ENCODE results near the gene KRT5.
"Not testable (repeated sequence)": the region's sequence is repeated elsewhere in the genome, so short reads cannot be mapped to it uniquely, and the experiment has no call there.

Gene KRT5

GRCh38 chr12:52513736-52514135 is 6.5 kb downstream of the KRT5 start:
- TF ChIP-seq JUND (IDR thresholded peaks at IDR 0.05; ENCODE audit: low read depth) = no peak
- in situ Hi-C loops (cut with HindIII; ENCODE audit: low pct_unique_long_range_greater_than_20kb, low sequenced_read_pairs) = no loop called here
- no peak for DNase-seq (ENCODE audit: low read depth in 1 of 2, low spot score in 1 of 2)

DNA sequence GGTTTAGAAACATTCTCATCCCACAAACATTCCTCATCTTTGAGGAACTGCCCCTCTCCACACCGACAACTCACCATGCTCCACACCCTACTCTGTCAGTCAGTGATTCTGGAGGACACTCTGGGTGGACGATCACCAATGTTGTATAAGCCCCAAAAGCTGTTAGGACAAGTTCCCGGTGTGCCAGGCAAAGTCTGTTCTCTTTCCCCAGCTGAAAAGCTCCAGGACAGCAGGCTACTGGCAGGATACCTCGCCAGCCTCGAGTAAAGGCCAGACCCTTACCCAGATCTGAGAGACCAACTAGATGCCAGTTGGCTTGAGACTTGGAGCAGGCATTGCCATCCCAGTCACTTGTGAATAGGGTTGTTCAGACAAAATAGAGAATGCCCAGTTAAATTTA is 12.0 kb downstream of the KRT5 start:
- TF ChIP-seq JUND (IDR thresholded peaks at IDR 0.05; ENCODE audit: low read depth) = no peak
- in situ Hi-C loops (cut with HindIII; ENCODE audit: low pct_unique_long_range_greater_than_20kb, low sequenced_read_pairs) = no loop called here
- DNase-seq (ENCODE audit: low read depth in 1 of 2, low spot score in 1 of 2) = no peak

- DNase-seq (ENCODE audit: low read depth in 1 of 2, low spot score in 1 of 2) = peak; percentile 65 to 71
- in situ Hi-C loops (cut with HindIII; ENCODE audit: low pct_unique_long_range_greater_than_20kb, low sequenced_read_pairs) = no loop called here
- no peak for TF ChIP-seq JUND (IDR thresholded peaks at IDR 0.05; ENCODE audit: low read depth)
Observed at GRCh38 chr12:52506858-52507715, 13.1 kb downstream of the KRT5 start.

DNA sequence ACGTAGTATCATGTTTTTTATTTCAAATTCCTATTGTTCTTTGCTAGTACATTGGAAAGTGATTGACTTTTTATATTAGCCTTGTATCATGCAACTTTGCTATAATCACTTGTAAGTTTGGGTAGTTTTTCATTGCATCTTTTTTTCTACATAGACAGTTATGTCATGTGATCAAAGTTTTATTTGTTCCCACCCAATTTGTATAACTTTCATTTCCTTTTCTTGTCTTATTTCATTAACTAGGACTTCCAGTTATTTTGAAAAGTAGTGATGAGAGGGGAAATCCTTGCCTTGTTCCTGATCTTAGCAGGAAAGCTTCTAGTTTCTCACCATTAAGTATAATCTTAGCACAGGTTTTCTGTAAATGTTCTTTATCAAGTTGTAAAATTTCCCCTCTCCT is 17.3 kb downstream of the KRT5 start:
- no peak for TF ChIP-seq JUND (IDR thresholded peaks at IDR 0.05; ENCODE audit: low read depth)
- no peak for DNase-seq (ENCODE audit: low read depth in 1 of 2, low spot score in 1 of 2)
- in situ Hi-C loops (cut with HindIII; ENCODE audit: low pct_unique_long_range_greater_than_20kb, low sequenced_read_pairs) = no loop called here

DNA sequence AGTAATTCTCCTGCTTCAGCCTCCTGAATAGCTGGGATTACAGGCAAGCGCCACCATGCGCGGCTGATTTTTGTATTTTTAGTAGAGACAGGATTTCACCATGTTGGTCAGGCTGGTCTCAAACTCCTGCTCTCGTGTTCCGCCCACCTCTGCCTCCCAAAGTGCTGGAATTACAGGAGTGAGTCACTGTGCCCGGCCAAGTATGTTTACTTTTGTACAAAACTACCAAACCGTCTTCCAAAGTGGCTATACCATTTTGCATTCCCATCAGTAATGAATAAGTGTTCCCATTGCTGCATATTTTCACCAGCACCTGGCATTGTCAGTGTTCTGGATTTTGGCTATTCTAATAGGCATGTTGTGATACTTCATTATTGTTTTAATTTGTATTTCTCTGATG is 18.7 kb downstream of the KRT5 start:
- no peak for DNase-seq (ENCODE audit: low read depth in 1 of 2, low spot score in 1 of 2)
- no peak for TF ChIP-seq JUND (IDR thresholded peaks at IDR 0.05; ENCODE audit: low read depth)
- in situ Hi-C loops (cut with HindIII; ENCODE audit: low pct_unique_long_range_greater_than_20kb, low sequenced_read_pairs) = no loop called here

DNA sequence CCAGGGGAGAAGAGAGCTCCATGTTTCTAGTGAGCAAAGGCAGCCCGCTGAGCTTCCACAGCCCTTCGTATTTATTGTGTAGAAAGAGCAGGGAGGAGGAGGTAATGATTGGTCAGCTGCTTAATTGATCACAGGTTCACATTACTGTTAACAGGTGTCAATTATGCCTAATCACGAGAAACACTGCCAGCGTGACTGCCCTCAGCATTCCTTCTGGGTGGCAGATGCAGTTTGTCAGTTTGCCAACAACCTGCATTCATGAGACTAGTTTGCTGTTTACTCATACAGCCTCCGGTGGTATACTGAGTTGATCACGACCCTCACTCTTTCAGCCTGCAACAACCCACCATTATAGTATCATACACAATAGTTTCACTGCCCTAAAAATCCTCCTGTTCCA is 19.6 kb downstream of the KRT5 start:
- DNase-seq (ENCODE audit: low read depth in 1 of 2, low spot score in 1 of 2); in situ Hi-C loops (cut with HindIII; ENCODE audit: low pct_unique_long_range_greater_than_20kb, low sequenced_read_pairs): not testable (repeated sequence)

GRCh38 chr12:52499806-52500560 is 20.2 kb downstream of the KRT5 start:
- TF ChIP-seq JUND (IDR thresholded peaks at IDR 0.05; ENCODE audit: low read depth) = no peak
- no peak for DNase-seq (ENCODE audit: low read depth in 1 of 2, low spot score in 1 of 2)
- in situ Hi-C loops (cut with HindIII; ENCODE audit: low pct_unique_long_range_greater_than_20kb, low sequenced_read_pairs) = no loop called here

- DNase-seq (ENCODE audit: low read depth in 1 of 2, low spot score in 1 of 2) = peak in 1 of 2 experiments; percentile 31
- in situ Hi-C loops (cut with HindIII; ENCODE audit: low pct_unique_long_range_greater_than_20kb, low sequenced_read_pairs) = no loop called here
- no peak for TF ChIP-seq JUND (IDR thresholded peaks at IDR 0.05; ENCODE audit: low read depth)
Observed at GRCh38 chr12:52498946-52499345, 21.2 kb downstream of the KRT5 start.

- no peak for TF ChIP-seq JUND (IDR thresholded peaks at IDR 0.05; ENCODE audit: low read depth)
- in situ Hi-C loops (cut with HindIII; ENCODE audit: low pct_unique_long_range_greater_than_20kb, low sequenced_read_pairs) = no loop called here
- no peak for DNase-seq (ENCODE audit: low read depth in 1 of 2, low spot score in 1 of 2)
Observed at GRCh38 chr12:52497975-52498374, 22.2 kb downstream of the KRT5 start.

GRCh38 chr12:52496590-52497071 is 23.6 kb downstream of the KRT5 start:
- in situ Hi-C loops (cut with HindIII; ENCODE audit: low pct_unique_long_range_greater_than_20kb, low sequenced_read_pairs) = no loop called here
- no peak for DNase-seq (ENCODE audit: low read depth in 1 of 2, low spot score in 1 of 2)
- TF ChIP-seq JUND (IDR thresholded peaks at IDR 0.05; ENCODE audit: low read depth) = no peak

DNA sequence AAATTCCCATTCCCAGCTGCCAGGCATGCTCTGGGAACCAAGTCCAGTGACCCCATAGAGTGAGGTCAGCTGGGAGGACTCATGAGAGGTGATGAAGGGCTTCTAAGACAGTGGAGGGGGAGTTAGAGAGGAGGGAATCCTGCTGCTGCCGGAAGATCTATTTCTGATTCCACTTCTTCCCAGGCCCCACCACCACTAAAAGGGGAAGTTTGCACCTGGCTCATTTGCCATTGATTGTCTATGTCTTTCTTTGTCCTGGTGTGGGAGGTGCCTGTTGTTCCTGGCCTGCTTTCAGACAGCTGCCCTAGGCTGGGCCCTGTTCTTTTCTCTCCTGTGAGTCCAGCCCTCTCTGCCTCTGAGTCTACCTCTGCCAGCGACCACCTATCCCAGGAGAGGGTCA is 24.1 kb downstream of the KRT5 start:
- in situ Hi-C loops (cut with HindIII; ENCODE audit: low pct_unique_long_range_greater_than_20kb, low sequenced_read_pairs) = no loop called here
- TF ChIP-seq JUND (IDR thresholded peaks at IDR 0.05; ENCODE audit: low read depth) = no peak
- DNase-seq (ENCODE audit: low read depth in 1 of 2, low spot score in 1 of 2) = no peak

- peak in 1 of 2 experiments; percentile 24 for DNase-seq (ENCODE audit: low read depth in 1 of 2, low spot score in 1 of 2)
- in situ Hi-C loops (cut with HindIII; ENCODE audit: low pct_unique_long_range_greater_than_20kb, low sequenced_read_pairs) = no loop called here
- TF ChIP-seq JUND (IDR thresholded peaks at IDR 0.05; ENCODE audit: low read depth) = no peak
Observed at GRCh38 chr12:52495389-52495788, 24.8 kb downstream of the KRT5 start.

DNA sequence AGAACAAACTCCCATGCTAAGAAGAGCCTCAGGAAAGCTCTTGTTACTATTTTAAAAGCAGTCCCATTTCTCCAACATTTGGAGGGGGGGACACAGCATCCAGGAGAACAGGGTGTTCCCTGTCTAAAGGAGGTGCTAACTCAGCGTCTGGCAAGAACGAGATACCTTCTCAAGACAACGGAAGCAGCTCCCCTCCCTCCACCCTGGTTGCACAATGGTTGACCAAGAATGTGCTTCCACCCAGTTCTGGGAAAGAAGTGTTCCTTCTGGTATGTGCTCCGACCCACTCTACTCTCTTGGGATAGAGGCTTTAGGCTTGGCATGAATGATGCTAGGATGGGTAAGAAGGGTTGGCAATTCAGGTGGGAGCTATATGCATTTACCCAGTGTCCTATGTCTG is 25.7 kb downstream of the KRT5 start:
- no peak for DNase-seq (ENCODE audit: low read depth in 1 of 2, low spot score in 1 of 2)
- in situ Hi-C loops (cut with HindIII; ENCODE audit: low pct_unique_long_range_greater_than_20kb, low sequenced_read_pairs) = no loop called here
- TF ChIP-seq JUND (IDR thresholded peaks at IDR 0.05; ENCODE audit: low read depth) = no peak
